Activated CD8-positive, alpha-beta T cell treated with anti-CD3 and anti-CD28 coated beads for 36 hours (primary cell): Measurements from ENCODE around the gene MAP4K4. TPM values are rescaled to one million over a fixed set of nuclear protein-coding genes. Genes with fewer than 3 reads are reported as not detected.

Experiments used
- ATAC-seq: fragments of 200-7000 bp; cut with Tn5 transposase; one replicate; pipeline ENCODE4 v1.10.0; 2021; ENCODE audit warnings: mild to moderate bottlenecking, moderate library complexity
- CTCF ChIA-PET: fragments of 350-600 bp; sonication (Branson Sonifier 250); formaldehyde crosslinking; loops from one replicate; lab custom pipeline; 2021; ENCODE audit warnings: antibody characterized with exemption; lab: Charles Lee
- POLR2A ChIA-PET: fragments of 350-600 bp; sonication (Branson Sonifier 250); formaldehyde crosslinking; loops from one replicate; lab custom pipeline; 2021; ENCODE audit warnings: antibody characterized with exemption; lab: Charles Lee
- DNase-seq: peaks from one replicate; pipeline ENCODE4 v3.0.0-alpha.2; 2020
- H3K27ac Mint-ChIP-seq: one replicate; pipeline ENCODE4 v1.8.0; 2021; ENCODE audit warnings: mild to moderate bottlenecking, mixed read lengths
- H3K27me3 Mint-ChIP-seq: one replicate; pipeline ENCODE4 v1.8.0; 2021; ENCODE audit warnings: mixed read lengths
- H3K36me3 Mint-ChIP-seq: one replicate; pipeline ENCODE4 v1.8.0; 2021; ENCODE audit warnings: low read depth, mixed read lengths
- H3K4me1 Mint-ChIP-seq: one replicate; pipeline ENCODE4 v1.8.0; 2021; ENCODE audit warnings: low read depth, mixed read lengths
- H3K4me3 Mint-ChIP-seq: one replicate; pipeline ENCODE4 v1.8.0; 2021; ENCODE audit warnings: mild to moderate bottlenecking, moderate library complexity, mixed read lengths
- H3K9me3 Mint-ChIP-seq: one replicate; pipeline ENCODE4 v1.8.0; 2021; ENCODE audit warnings: mixed read lengths
- intact Hi-C: fragments of 100-400 bp; cut with micrococcal nuclease; formaldehyde crosslinking; loops from one replicate; pipeline ENCODE4 v1.10.0; 2022
- total RNA-seq, 2 experiments: library from RNA; stranded (reverse); gene quantifications; one replicate each; pipeline ENCODE4 v1.2.3, GENCODE V29; 2021
- TF ChIP-seq, protein P1 (sequence below): fragments of 200-600 bp; IDR thresholded peaks from one replicate; pipeline ENCODE4 v1.8.0; 2022; ENCODE audit warnings: antibody characterized with exemption, mild to moderate bottlenecking

The MAP4K4 gene
- total RNA-seq, 2 experiments from 2014 or later: 26.3 to 27.3 TPM

DNA sequence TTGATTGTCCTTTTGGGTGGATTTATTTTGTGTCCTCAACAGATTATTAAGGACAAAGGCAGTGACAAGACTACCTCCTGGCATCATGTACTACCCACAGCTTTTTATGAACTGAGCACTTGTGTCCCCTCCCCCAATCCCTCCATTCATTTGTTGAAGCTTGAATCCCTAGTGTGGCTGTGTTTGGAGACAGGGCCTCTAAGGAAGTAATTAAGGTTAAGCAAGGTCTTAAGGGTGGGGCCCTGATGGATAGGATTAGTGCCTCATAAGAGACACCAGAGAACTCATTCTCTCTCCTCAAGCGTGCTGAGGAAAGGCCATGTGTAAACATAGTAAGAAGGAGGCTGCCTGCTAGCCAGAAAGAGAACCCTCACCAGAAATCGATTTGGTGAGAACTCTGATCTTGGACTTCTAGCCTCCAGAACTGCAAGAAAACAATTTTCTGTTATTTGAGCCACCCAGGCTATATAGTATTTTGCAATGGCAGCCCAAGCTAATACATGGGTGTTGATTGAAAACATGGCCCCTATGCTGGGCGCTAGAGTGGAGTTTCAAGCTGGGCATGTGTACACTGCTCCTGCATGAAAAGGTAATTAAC is 3.4 kb upstream of the MAP4K4 start:
- Mint-ChIP-seq H3K9me3 (peaks cover 3% of the 10 kb centered on the region), H3K4me1 (peaks cover 29% of the 10 kb centered on the region), H3K36me3 (no peaks in the 10 kb centered on the region), H3K27me3 (peaks cover 2% of the 10 kb centered on the region), H3K4me3 (no peak overlapping the region), H3K27ac (no peak overlapping the region)
- intact Hi-C loops: no loop called here
- ATAC-seq: no peak
- TF ChIP-seq, protein P1, sequence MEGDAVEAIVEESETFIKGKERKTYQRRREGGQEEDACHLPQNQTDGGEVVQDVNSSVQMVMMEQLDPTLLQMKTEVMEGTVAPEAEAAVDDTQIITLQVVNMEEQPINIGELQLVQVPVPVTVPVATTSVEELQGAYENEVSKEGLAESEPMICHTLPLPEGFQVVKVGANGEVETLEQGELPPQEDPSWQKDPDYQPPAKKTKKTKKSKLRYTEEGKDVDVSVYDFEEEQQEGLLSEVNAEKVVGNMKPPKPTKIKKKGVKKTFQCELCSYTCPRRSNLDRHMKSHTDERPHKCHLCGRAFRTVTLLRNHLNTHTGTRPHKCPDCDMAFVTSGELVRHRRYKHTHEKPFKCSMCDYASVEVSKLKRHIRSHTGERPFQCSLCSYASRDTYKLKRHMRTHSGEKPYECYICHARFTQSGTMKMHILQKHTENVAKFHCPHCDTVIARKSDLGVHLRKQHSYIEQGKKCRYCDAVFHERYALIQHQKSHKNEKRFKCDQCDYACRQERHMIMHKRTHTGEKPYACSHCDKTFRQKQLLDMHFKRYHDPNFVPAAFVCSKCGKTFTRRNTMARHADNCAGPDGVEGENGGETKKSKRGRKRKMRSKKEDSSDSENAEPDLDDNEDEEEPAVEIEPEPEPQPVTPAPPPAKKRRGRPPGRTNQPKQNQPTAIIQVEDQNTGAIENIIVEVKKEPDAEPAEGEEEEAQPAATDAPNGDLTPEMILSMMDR: no peak
- CTCF ChIA-PET: interaction anchor here (0.8 to 1.1 kb wide), 3 partner anchors 76 to 277 kb away, joined by 3 to 4 read pairs (median 3); no protein-coding TSS in a partner anchor
- POLR2A ChIA-PET: no interaction called here
- DNase-seq: no peak

- peaks cover 3% of the 10 kb centered on the region for H3K9me3 Mint-ChIP-seq
- DNase-seq: no peak
- peaks cover 4% of the 10 kb centered on the region for H3K36me3 Mint-ChIP-seq
- peak overlapping the region; percentile 76 for H3K4me3 Mint-ChIP-seq
- TF ChIP-seq, protein P1: no peak
- peaks cover 2% of the 10 kb centered on the region for H3K27me3 Mint-ChIP-seq
- peak overlapping the region; percentile 80 for H3K27ac Mint-ChIP-seq
- ChIA-PET CTCF (interaction anchor here (0.7 to 1.7 kb wide), 7 partner anchors 18 to 277 kb away, joined by 3 to 11 read pairs (median 4); no protein-coding TSS in a partner anchor), POLR2A (interaction anchor here (1.2 to 1.7 kb wide), 5 partner anchors 20 to 135 kb away, joined by 3 to 5 read pairs (median 3); no protein-coding TSS in a partner anchor)
- intact Hi-C loops: no loop called here
- ATAC-seq: no peak
- peaks cover 30% of the 10 kb centered on the region for H3K4me1 Mint-ChIP-seq
These were observed 1.0 kb upstream of the MAP4K4 start for GRCh38 chr2:101696272-101697123.

DNA sequence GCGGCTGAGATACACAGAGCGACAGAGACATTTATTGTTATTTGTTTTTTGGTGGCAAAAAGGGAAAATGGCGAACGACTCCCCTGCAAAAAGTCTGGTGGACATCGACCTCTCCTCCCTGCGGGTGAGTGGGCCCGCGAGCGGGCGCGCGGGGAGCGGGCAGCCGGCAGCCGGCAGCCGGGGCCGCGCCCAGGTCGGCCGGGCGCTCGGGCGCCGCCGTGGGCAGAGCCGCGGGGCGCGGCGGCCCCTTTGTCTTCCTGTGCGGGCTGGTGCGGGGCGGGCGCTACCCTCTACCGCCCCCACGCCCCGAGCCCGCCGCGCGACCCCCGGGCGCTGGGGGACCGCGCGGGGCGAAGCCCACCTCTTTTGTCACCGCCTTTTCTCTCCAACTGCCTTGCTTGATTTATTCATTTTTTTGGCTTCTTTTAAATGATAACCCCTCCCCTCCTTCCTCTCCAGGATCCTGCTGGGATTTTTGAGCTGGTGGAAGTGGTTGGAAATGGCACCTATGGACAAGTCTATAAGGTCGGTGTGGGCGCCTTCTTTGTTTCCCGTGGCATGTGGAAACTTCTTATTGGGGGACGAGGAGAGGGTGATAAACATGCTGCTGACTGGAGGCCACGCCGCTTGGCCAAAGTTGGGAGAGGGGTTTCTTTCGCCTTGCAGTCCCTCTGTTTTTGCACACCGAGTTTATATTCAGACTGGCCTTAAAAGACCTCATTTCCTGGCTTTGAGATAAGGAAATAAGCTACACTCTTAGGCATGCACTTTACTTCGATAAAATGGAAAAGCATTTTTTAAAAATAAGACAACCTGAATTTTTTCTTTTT is 722 bp downstream of the MAP4K4 start:
- POLR2A ChIA-PET: interaction anchor here (0.5 to 1.8 kb wide), 12 partner anchors 14 to 336 kb away, joined by 3 to 6 read pairs (median 4); no protein-coding TSS in a partner anchor
- Mint-ChIP-seq H3K27me3 (peaks cover 2% of the 10 kb centered on the region), H3K4me1 (peaks cover 26% of the 10 kb centered on the region), H3K27ac (no peak overlapping the region), H3K36me3 (peaks cover 14% of the 10 kb centered on the region), H3K4me3 (no peak overlapping the region), H3K9me3 (peaks cover 3% of the 10 kb centered on the region)
- TF ChIP-seq, protein P1: no peak
- intact Hi-C loops: no loop called here
- DNase-seq (peak; percentile 34), ATAC-seq (peak; percentile 15)
- CTCF ChIA-PET: interaction anchor here (0.6 to 2.5 kb wide), 10 partner anchors 9 to 224 kb away, joined by 3 to 11 read pairs (median 4); partner anchors contain the start of gene RFX8

- H3K27ac Mint-ChIP-seq: no peak overlapping the region
- ChIA-PET CTCF (interaction anchor here (0.6 to 2.5 kb wide), 11 partner anchors 10 to 225 kb away, joined by 3 to 11 read pairs (median 4); partner anchors contain the start of gene RFX8), POLR2A (interaction anchor here (0.5 to 1.8 kb wide), 10 partner anchors 13 to 331 kb away, joined by 3 to 8 read pairs (median 4); no protein-coding TSS in a partner anchor)
- peaks cover 2% of the 10 kb centered on the region for H3K27me3 Mint-ChIP-seq
- TF ChIP-seq, protein P1: no peak
- ATAC-seq (peak; percentile 64), DNase-seq (peak; percentile 64)
- H3K9me3 Mint-ChIP-seq: peaks cover 2% of the 10 kb centered on the region
- peaks cover 19% of the 10 kb centered on the region for H3K36me3 Mint-ChIP-seq
- H3K4me1 Mint-ChIP-seq: peaks cover 30% of the 10 kb centered on the region
- intact Hi-C loops: no loop called here
- no peak overlapping the region for H3K4me3 Mint-ChIP-seq
These were observed 1.6 kb downstream of the MAP4K4 start for GRCh38 chr2:101698844-101699754.
